Activated CD8-positive, alpha-beta T cell treated with anti-CD3 and anti-CD28 coated beads for 36 hours (primary cell): ENCODE data around the gene DIAPH3. TPM values are rescaled to one million over a fixed set of nuclear protein-coding genes. Genes with fewer than 3 reads are reported as not detected.

Source experiments
- ATAC-seq: fragments of 200-7000 bp; cut with Tn5 transposase; one replicate; pipeline ENCODE4 v1.10.0; 2021; ENCODE audit warnings: mild to moderate bottlenecking, moderate library complexity
- CTCF ChIA-PET: fragments of 350-600 bp; sonication (Branson Sonifier 250); formaldehyde crosslinking; loops from one replicate; lab custom pipeline; 2021; ENCODE audit warnings: antibody characterized with exemption; lab: Charles Lee
- POLR2A ChIA-PET: fragments of 350-600 bp; sonication (Branson Sonifier 250); formaldehyde crosslinking; loops from one replicate; lab custom pipeline; 2021; ENCODE audit warnings: antibody characterized with exemption; lab: Charles Lee
- DNase-seq: peaks from one replicate; pipeline ENCODE4 v3.0.0-alpha.2; 2020
- H3K27ac Mint-ChIP-seq: one replicate; pipeline ENCODE4 v1.8.0; 2021; ENCODE audit warnings: mild to moderate bottlenecking, mixed read lengths
- H3K27me3 Mint-ChIP-seq: one replicate; pipeline ENCODE4 v1.8.0; 2021; ENCODE audit warnings: mixed read lengths
- H3K36me3 Mint-ChIP-seq: one replicate; pipeline ENCODE4 v1.8.0; 2021; ENCODE audit warnings: low read depth, mixed read lengths
- H3K4me1 Mint-ChIP-seq: one replicate; pipeline ENCODE4 v1.8.0; 2021; ENCODE audit warnings: low read depth, mixed read lengths
- H3K4me3 Mint-ChIP-seq: one replicate; pipeline ENCODE4 v1.8.0; 2021; ENCODE audit warnings: mild to moderate bottlenecking, moderate library complexity, mixed read lengths
- H3K9me3 Mint-ChIP-seq: one replicate; pipeline ENCODE4 v1.8.0; 2021; ENCODE audit warnings: mixed read lengths
- CTCF ChIP-seq: fragments of 200-600 bp; IDR thresholded peaks from one replicate; pipeline ENCODE4 v1.8.0; 2022; ENCODE audit warnings: antibody characterized with exemption, mild to moderate bottlenecking
- intact Hi-C: fragments of 100-400 bp; cut with micrococcal nuclease; formaldehyde crosslinking; loops from one replicate; pipeline ENCODE4 v1.10.0; 2022
- total RNA-seq, 2 experiments: library from RNA; stranded (reverse); gene quantifications; one replicate each; pipeline ENCODE4 v1.2.3, GENCODE V29; 2021

DIAPH3 gene
- total RNA-seq, 2 experiments from 2014 or later: 23.0 to 25.4 TPM

- H3K27me3 Mint-ChIP-seq: no peaks in the 10 kb centered on the region
- peaks cover 18% of the 10 kb centered on the region for H3K9me3 Mint-ChIP-seq
- no peak for TF ChIP-seq CTCF
- intact Hi-C loops: no loop called here
- ATAC-seq (no peak), DNase-seq (no peak)
- ChIA-PET POLR2A (no interaction called here), CTCF (interaction anchor here (0.7 kb wide), 1 partner anchor 50 kb away, joined by 3 read pairs; no protein-coding TSS in a partner anchor)
- no peaks in the 10 kb centered on the region for H3K4me1 Mint-ChIP-seq
- no peak overlapping the region for H3K4me3 Mint-ChIP-seq
- no peak overlapping the region for H3K27ac Mint-ChIP-seq
- peaks cover 30% of the 10 kb centered on the region for H3K36me3 Mint-ChIP-seq
Measured at GRCh38 chr13:60112771-60113170, 51.0 kb downstream of the DIAPH3 start.

GRCh38 chr13:60111691-60112090 is 52.0 kb downstream of the DIAPH3 start:
- Mint-ChIP-seq H3K9me3 (peaks cover 18% of the 10 kb centered on the region), H3K4me3 (no peak overlapping the region), H3K4me1 (no peaks in the 10 kb centered on the region), H3K36me3 (peaks cover 30% of the 10 kb centered on the region), H3K27ac (no peak overlapping the region), H3K27me3 (no peaks in the 10 kb centered on the region)
- CTCF ChIA-PET: no interaction called here
- POLR2A ChIA-PET: interaction anchor here (0.6 kb wide), 1 partner anchor 593 kb away, joined by 3 read pairs; no protein-coding TSS in a partner anchor
- intact Hi-C loops: no loop called here
- DNase-seq (no peak), ATAC-seq (no peak)
- TF ChIP-seq CTCF: no peak

GRCh38 chr13:60109285-60109684 is 54.4 kb downstream of the DIAPH3 start:
- H3K36me3 Mint-ChIP-seq: peaks cover 23% of the 10 kb centered on the region
- ChIA-PET POLR2A (no interaction called here), CTCF (no interaction called here)
- intact Hi-C loops: no loop called here
- no peaks in the 10 kb centered on the region for H3K27me3 Mint-ChIP-seq
- ATAC-seq (no peak), DNase-seq (no peak)
- H3K4me3 Mint-ChIP-seq: no peak overlapping the region
- no peak for TF ChIP-seq CTCF
- H3K27ac Mint-ChIP-seq: no peak overlapping the region
- peaks cover 10% of the 10 kb centered on the region for H3K9me3 Mint-ChIP-seq
- H3K4me1 Mint-ChIP-seq: no peaks in the 10 kb centered on the region

GRCh38 chr13:60108589-60108988 is 55.1 kb downstream of the DIAPH3 start:
- Mint-ChIP-seq H3K4me3 (no peak overlapping the region), H3K4me1 (no peaks in the 10 kb centered on the region), H3K36me3 (peaks cover 18% of the 10 kb centered on the region), H3K27ac (no peak overlapping the region), H3K9me3 (peaks cover 3% of the 10 kb centered on the region), H3K27me3 (no peaks in the 10 kb centered on the region)
- ATAC-seq (no peak), DNase-seq (no peak)
- POLR2A ChIA-PET: no interaction called here
- intact Hi-C loops: no loop called here
- no peak for TF ChIP-seq CTCF
- CTCF ChIA-PET: no interaction called here

GRCh38 chr13:60099631-60100420 is 63.9 kb downstream of the DIAPH3 start:
- Mint-ChIP-seq H3K9me3 (no peaks in the 10 kb centered on the region), H3K4me1 (no peaks in the 10 kb centered on the region), H3K4me3 (no peak overlapping the region), H3K27ac (no peak overlapping the region), H3K27me3 (no peaks in the 10 kb centered on the region), H3K36me3 (peaks cover 10% of the 10 kb centered on the region)
- ATAC-seq (no peak), DNase-seq (no peak)
- no peak for TF ChIP-seq CTCF
- POLR2A ChIA-PET: no interaction called here
- CTCF ChIA-PET: no interaction called here
- intact Hi-C loops: no loop called here
